Activated CD8-positive, alpha-beta memory T cell treated with anti-CD3 and anti-CD28 coated beads for 36 hours (primary cell): ENCODE results near the gene ATP10A. TPM values are rescaled to one million over a fixed set of nuclear protein-coding genes. Genes with fewer than 3 reads are reported as not detected.

ENCODE experiments used
- CTCF ChIA-PET: fragments of 350-600 bp; sonication (Branson Sonifier 250); formaldehyde crosslinking; loops from one replicate; lab custom pipeline; 2021; ENCODE audit warnings: antibody characterized with exemption; lab: Charles Lee
- POLR2A ChIA-PET: fragments of 350-600 bp; sonication (Branson Sonifier 250); formaldehyde crosslinking; loops from one replicate; lab custom pipeline; 2021; ENCODE audit warnings: antibody characterized with exemption; lab: Charles Lee
- total RNA-seq, 2 experiments: library from RNA; stranded (reverse); gene quantifications; one replicate each; pipeline ENCODE4 v1.2.3, GENCODE V29; 2021

Gene ATP10A
- total RNA-seq, 2 experiments from 2014 or later = 31.8 to 32.9 TPM

DNA sequence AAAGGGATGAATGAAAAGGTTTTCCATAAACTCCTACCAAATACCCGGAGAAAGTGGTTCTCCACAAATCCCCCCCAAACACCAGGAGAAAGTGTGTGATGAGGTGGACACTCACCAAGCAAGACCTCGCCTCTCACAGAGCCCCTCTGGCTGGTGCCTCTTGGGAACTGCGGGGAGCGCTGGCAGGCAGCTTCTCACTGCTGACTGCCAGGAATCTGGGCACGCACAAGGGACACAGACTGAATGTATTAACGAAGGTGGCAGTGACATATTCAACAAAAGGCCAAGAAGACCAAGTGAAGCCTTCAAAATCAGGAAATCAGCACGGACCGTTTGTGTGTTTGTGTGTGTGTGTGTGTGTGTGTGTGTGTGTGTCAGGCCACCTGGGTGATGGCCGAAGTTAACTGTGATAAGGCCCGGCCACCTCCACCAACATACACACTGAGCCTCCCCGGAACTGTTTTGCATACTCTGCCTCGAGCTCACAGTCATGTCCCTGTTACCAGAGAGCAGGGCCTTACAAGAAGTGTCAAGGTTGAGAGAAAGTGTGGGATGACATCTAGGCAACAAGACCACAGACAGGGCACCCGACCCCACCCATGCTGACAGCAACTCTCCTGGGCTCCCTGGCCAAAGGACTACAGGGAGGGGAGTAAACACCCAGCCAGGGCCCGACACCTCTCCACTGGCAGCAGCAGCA lies 18.0 kb downstream of the ATP10A start:
- CTCF ChIA-PET = interaction anchor here (0.6 kb wide), 1 partner anchor 470 kb away, joined by 3 read pairs; no protein-coding TSS in a partner anchor
- POLR2A ChIA-PET = no interaction called here

DNA sequence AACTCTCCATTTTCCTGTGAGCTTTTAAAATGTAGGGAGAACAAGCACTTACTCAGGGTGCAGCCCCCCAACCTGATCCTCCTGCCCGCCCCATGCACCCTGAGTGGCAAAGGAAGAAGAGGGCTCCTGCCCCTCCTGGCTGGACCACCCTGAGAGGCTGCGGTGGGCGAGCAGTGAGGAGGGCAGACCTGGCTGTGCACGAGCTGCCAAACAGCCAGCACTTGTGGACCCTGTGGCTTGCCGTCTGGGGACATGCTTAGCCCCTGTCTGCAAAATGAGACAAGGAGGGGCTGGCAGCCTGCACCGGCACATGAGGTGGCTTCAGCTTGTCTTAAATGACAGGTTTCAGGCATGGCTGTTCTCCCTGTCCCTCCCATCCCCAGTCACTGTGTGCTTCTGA lies 18.6 kb downstream of the ATP10A start:
- ChIA-PET CTCF (interaction anchor here (0.6 to 2.1 kb wide), 2 partner anchors 17 to 470 kb away, joined by 3 to 6 read pairs; no protein-coding TSS in a partner anchor), POLR2A (no interaction called here)

DNA sequence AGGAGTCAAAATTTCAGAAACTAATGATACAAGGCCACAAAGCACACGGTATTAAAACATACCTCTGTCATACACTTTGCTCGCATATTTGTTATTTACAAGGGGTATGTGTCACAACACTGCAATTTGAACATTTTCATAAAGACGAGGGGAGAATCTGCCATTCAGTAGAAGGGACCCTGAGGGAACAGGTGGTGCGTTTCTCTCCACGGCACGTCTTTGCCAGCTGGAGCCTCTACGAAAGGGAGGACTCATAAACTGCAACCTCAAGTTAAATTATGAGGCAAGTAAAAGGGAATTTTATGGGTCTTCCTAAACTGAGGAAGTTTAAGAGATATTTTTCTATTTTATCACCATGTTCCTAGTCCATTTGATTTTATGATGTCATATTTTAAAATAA lies 19.1 kb downstream of the ATP10A start:
- ChIA-PET POLR2A (no interaction called here), CTCF (interaction anchor here (2.1 kb wide), 1 partner anchor 17 kb away, joined by 6 read pairs; no protein-coding TSS in a partner anchor)

DNA sequence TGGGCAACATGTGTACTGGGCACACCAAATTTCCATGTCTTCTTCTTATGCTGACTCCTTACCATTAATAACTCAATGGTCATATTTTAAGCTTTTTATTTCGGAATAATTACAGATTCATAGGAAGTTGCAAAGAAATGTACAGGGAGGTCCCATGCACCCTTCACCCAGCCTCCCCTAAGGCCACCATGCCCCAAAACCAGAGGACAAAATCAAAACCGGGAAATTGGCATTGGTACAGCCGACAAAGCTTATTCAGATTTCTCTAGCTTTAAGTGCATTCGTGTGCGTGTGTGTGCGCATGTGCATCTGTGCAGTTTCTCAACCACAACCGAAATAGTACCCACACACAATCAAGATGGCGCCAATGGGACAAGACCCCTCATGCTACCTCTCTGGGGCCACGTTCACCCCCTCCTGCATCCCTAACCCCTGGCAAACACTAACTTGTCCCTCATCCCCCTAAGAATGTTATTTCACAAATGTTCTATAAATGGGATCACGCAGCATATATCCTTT lies 23.4 kb downstream of the ATP10A start:
- POLR2A ChIA-PET = no interaction called here
- CTCF ChIA-PET = interaction anchor here (1.4 kb wide), 1 partner anchor 94 kb away, joined by 3 read pairs; no protein-coding TSS in a partner anchor

DNA sequence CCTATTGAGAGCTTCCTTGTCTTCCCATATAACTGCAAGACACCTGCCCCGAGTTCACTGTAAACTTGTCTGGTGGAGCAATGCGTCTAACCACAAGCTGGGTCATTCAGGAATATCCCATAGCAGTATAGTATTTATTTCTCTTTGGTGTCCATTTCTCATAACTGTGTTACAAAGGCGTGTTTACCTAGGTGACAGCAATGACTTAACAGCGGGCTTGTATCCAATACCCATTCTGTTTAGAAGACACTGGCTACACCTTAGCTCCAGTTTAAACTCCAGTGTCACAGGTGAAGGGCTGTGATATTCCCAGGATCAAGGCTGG lies 24.3 kb downstream of the ATP10A start:
- ChIA-PET CTCF (interaction anchor here (1.4 kb wide), 1 partner anchor 95 kb away, joined by 3 read pairs; no protein-coding TSS in a partner anchor), POLR2A (no interaction called here)

DNA sequence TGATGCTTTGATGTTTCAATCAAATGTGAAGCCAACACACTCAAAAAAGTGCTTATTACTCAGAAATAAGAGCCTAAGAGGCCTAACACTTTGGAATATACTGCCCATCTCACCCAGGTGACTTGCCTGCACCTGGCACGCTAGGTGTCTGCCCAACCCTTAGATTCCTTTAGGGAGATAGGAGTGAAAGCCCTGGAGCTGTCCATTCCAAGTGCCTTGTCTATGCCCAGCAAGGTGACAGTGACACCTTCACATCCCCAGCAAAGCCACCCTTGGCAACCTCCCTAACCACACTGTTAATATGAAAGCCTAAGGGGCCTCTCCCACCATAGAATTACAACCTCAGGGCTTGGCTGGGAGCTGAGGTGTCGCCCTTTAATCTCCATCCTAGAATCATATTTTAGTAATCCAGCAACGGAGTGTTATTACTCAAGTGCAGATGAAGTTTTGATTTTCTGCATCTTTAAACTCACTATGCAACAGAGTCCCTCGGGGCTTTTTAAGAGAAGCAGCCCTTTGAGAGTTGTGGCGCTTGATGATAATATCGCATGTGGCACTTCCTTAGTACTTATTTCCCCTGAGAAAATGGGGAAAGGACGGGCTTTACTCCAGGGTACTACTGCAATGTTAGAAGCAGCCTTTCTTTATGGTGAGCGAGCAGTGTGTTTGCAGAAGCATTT lies 24.8 kb downstream of the ATP10A start:
- ChIA-PET CTCF (interaction anchor here (1.4 kb wide), 1 partner anchor 96 kb away, joined by 3 read pairs; no protein-coding TSS in a partner anchor), POLR2A (no interaction called here)

DNA sequence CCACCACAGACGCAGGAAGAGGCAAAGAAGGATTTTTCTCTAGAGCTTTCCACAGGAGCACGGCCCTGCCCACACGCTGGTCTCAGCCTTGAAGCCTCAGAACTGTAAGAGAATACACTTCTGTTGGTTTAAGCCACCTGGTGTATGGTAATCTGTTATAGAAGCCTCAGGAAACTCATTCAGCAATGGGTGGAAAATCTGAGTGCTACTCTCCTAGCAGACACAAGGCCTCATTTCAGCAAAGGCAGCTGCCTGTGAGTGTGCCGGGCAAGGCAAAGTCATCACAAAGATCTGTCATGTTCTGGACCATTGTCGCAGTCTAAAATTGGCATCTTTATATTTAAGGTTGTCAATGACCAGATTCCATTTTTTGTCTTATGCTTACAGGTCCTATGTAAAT lies 31.0 kb downstream of the ATP10A start:
- ChIA-PET CTCF (no interaction called here), POLR2A (no interaction called here)

DNA sequence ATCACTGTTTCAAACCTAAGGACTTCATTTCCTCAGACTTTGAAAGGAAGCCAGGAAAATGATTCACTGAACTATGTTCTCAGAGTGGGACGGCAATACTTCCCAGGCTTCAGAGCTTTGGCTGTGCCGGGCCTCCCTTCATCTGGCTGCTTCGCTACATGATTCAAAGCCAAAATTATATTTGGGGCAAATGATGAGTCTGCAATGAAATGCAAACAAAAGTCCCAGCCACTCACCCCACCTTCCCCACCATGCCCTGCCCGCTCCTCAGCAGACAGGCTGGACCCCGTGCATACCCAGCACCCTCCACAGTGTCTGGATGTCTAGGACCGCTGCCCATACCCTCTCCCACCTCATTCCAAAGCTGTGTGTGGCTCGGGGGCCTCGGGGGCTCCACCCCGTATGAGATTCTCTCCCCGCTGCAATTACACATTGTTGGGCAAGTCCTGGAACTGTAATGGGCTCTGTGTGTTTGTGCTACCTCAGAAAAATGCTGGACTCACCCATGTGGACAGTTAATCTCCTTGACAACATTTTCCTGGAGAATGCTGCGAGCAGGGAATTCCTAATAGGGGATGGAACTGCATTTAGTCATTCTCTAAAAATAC lies 32.2 kb downstream of the ATP10A start:
- ChIA-PET POLR2A (no interaction called here), CTCF (no interaction called here)

DNA sequence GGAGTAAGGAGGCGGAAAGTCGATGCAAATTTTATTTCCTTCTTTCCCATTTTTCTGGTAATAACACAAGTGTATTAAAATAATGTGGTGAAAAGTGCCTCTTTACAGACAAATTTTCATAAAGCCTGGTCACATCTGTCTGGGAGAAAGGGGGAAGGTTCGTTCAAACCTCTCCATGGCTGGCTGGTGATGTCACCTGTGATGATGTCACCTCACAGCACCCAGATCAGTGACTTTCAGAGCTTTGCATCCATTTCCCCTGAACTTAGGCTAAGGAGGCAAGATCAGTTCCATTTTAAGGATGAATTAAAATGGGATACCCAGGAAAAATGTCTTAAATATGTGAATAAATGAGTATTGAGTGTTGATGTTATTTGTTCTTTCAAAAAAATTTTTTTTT lies 34.1 kb downstream of the ATP10A start:
- POLR2A ChIA-PET = no interaction called here
- CTCF ChIA-PET = no interaction called here

DNA sequence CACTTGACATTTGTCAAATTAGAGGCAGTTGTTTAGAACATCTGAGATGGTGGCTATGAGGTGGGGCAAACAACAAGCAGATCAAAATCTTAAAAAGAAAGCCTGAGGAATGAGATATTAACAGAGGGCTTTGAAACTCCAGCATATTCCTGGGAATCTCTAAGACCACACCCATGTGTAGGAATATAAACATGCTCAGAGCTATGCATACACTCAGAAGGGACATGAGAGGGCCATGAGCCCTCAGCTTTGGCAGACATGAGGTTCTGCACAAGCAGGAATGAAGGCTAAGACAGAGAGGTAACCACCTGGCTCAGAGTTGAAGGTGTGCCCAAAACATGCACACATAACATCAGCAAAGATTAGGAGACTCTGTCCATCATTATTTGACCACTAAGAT lies 37.9 kb downstream of the ATP10A start:
- CTCF ChIA-PET = no interaction called here
- POLR2A ChIA-PET = no interaction called here

DNA sequence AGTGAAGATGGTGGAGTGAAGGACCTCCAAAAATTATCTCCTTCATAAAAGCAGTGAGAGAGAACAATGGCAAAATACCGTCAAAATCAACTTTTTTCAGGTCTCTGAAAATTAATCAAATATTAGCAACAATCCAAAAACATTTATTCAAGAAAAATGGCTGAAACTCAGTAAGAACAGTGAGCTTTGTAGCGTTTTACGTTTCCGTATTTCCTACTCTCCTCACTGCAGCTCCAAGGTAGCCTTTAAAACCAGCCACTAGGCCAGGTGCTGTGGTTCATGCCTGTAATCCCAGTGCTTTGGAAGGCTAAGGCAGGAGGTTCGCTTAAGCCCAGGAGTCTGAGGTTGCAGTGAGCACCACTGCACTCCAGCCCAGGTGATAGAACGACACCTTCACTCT lies 38.5 kb downstream of the ATP10A start:
- CTCF ChIA-PET = no interaction called here
- POLR2A ChIA-PET = no interaction called here

DNA sequence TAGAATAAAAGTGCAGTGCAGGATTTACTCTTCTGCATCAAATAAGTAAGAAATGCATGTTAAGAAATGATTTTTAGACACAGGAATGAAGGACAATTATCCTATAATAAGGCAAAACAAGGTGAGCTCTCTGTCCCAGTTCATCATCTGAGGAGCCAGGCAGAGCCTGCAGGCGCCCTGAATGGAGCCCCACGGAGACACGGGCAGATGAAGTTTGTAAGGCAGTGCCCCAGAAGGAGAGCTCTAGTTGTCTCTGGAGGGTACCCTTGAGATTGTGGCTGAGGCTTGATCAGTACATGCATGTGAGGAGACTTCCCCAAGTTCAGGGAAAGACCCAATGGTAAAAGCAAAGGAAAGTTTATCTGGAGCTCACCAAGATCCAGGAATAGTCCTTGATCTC lies 50.3 kb downstream of the ATP10A start:
- ChIA-PET POLR2A (interaction anchor here (0.6 kb wide), 1 partner anchor 29 kb away, joined by 4 read pairs; no protein-coding TSS in a partner anchor), CTCF (no interaction called here)

DNA sequence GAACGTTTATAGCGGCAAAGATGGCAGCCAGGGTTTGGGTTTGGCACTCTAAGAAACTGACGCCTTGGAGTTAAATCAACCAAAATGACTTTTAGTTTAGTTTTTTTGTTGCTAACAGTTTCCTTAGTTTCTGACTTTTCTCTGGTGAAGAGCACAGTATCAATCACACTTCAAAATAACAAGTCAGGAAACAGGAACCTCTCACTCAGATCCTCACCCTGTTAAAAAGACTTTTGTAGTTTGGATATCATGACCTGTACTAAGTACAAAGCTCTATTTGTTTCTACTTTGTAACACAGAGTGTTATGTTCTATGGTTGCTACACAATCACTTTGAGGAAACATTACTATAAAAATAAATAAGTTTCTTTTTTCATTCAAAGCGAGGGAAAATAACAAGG lies 51.1 kb downstream of the ATP10A start:
- ChIA-PET POLR2A (no interaction called here), CTCF (no interaction called here)

DNA sequence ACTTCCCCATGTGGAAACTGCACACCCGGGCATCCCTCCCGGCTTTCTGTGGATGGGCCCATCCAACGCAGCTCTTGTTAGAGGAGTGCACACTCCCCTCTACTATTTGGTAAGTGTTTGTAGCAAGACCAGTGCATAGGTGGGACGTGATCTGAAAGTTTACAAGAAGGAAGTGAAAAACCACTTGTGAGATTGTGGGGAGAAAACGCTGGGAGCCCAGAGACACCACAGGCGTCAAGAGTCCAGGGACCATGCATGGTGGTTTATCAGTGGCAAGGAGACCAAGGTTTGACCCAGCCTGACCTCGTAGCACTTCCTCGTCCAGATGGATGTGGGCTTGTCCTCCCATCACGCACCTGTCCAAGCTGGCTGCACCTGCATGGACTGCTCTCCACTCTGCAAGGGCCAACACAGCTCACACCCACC lies 51.6 kb downstream of the ATP10A start:
- POLR2A ChIA-PET = no interaction called here
- CTCF ChIA-PET = no interaction called here

DNA sequence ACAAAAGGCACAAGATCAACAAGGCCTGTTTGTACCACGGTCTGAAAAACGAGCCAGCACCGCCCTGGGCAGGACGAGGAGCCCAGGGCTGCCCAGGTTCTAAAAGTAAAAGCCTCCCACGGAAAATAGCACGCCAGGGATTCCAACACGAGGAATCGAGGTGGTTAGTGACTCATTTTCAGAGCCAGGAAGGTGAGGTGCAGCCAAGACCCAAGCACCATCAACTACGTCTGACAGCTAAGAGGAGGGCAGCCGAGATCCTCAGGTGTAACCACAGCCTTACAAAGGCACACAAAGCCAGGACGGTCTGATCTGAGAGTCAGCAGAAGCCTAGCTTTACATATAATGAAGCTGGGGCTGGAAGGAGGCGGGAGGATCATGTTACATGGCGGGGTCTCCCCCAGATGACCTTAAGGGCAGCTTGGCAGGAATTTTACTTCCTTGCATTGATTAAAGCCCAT lies 52.5 kb downstream of the ATP10A start:
- POLR2A ChIA-PET = no interaction called here
- CTCF ChIA-PET = no interaction called here

DNA sequence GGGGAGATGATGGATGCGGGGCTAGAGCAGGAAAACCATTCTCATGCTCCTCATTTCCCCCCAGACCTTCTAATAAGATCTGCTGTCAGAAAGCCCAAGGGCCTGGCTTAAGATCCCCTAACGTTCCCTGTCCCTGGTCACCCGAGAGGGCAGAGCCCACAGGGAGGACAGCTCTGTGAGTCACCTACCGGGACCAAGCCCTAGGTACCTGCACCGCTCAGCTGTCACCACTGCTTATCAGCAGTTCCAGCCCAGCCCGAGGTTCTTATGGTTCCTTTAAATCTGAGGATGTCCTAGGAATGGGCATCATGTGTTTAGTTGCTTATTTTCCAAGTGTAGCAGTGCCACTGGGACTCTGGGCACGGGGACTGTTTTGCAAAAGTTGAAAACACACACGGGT lies 53.0 kb downstream of the ATP10A start:
- CTCF ChIA-PET = no interaction called here
- POLR2A ChIA-PET = no interaction called here

DNA sequence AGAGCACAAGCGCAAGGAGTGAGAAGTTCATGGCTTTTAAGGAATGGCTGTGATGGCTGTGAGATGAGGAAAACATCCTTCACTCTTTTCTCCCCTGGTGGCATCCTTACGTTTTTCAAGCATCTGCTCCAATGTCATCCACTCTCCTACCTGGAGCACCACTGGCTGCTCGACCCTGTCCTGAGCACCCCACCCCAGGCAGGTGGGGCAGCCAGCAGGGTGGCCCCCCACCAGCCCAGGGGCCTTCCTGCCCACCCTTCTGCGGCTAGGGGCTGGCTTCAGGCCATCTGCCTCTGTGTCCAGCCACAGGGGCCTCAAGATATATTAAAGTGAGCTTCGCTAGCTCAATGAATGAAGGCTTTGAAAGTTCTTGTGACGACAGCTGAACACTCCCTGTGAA lies 56.1 kb downstream of the ATP10A start:
- CTCF ChIA-PET = no interaction called here
- POLR2A ChIA-PET = no interaction called here

DNA sequence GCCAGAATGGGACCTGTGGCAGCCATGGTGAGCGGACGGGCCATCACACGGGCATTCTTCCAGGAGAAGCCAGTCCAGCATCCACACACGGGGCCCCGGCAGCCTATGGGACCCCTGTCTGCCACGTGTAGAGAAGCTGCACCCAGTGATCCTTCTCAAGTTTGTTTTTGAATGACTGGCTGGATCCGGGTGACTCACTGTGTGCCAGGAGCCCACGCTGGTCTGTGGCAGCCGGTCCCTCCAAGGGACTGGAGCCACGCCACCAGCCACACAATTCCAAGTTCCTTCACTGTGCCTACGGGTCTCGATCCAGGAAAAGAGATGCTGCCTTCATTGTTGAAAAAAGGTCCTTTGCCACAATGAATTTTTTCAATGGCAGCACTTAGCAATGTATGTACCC lies 58.1 kb downstream of the ATP10A start:
- CTCF ChIA-PET = no interaction called here
- POLR2A ChIA-PET = no interaction called here

DNA sequence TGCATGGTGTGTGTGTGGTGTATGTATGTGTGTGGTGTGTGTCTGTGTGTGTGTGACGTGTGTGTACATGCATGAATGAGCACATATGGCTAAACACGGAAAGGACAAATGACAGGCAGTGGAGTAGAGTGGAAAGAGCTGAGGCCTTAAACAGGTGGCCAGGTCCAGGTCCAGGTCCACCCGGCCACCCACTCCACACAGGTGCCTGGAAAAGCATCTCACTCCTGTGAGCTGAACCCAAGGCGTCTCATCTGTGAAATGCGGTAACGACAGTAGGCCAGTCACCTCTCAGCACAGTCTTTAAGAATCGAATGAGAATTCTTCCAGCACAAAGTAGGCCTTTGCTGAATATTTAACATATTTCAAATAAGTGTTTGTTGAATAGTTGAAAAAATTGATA lies 58.7 kb downstream of the ATP10A start:
- ChIA-PET CTCF (no interaction called here), POLR2A (no interaction called here)

DNA sequence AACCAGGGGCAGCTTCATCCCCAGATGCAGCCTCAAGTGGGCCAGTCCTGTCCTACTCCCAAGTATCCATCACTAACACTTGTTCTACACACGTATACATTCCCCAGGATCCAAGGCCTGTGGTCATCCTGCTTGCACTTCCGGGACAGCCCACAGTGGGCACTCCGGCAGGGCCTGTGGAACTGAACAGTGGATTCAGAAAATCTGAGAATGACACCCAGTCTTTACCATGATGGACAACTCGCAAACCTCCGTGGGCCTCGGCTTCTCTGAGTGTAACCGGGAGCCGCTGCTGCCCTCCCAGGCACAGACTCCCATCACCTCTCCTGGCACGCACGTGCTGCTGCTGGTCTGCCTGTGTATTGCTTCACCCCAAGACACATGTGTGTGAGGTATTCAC lies 59.6 kb downstream of the ATP10A start:
- ChIA-PET CTCF (no interaction called here), POLR2A (no interaction called here)
